Stimulated activated CD4-positive, alpha-beta T cell treated with anti-CD3 and anti-CD28 coated beads, Interleukin-1b, Interleukin-23, amount 100 ng/mL, for 1 hour (primary cell): Measurements from ENCODE around the gene DENND2D.
A peak's percentile ranks its signal among the peaks of the same experiment; 100 is the strongest.
"Not testable (repeated sequence)": the region's sequence is repeated elsewhere in the genome, so short reads cannot be mapped to it uniquely, and the experiment has no call there.

ENCODE experiments used
- DNase-seq, 2 donors: peaks; one replicate each; pipeline ENCODE4 v3.0.0-alpha.2; 2020; ENCODE audit warnings: low read depth in 2 of 2

DENND2D gene

DNA sequence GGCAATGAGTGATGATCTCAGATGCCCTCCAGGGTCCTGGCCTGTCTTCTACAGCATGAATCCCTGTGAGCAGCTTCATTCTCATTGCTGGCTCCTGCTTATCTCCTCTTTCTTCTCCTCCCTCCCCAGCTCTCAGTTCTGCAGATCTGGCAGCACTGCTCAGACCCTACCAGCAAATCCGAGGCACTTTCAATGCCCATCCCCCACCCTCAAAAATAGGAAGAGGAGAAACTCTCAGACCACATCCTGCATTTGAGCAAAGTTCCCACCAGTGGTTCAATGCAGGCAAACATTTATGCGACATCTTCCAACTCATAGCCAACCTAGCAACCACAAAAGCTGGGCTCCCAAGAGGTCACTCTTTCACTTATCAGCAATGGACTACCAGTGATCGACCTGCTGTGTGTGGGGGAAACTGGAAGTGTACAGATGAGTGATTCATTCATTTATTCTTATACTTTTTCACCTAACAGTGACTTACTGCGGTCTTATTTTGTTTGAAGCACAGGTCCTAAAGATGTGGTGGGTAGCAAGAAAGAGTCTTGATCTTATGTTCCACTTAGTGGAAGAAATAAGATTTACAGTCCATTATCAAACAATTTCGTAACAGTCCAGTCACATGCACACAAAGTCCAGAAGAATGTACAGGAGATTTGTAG is 21.3 kb upstream of the DENND2D start:
- DNase-seq = no peak

DNA sequence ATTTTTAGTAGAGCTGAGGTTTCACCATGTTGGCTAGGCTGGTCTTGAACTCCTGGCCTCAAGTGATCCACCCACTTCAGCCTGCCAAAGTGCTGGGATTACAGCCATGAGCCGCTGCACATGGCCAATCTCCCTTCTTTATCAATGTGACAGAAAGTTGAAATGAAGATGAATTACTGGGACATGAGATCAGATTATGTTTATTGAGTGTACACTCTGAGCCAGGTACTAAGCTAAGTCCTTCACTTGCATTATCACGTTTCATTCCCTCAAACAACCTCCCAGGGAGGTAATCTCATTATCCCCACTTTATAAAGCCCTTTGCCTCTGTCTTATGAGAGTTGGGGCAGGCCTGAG is 20.8 kb upstream of the DENND2D start:
- no peak for DNase-seq

- no peak for DNase-seq
These were observed 19.9 kb upstream of the DENND2D start for GRCh38 chr1:111220302-111220890.

- DNase-seq = no peak
These were observed 19.3 kb upstream of the DENND2D start for GRCh38 chr1:111219557-111220286.

- no peak for DNase-seq
These were observed 18.5 kb upstream of the DENND2D start for GRCh38 chr1:111218701-111219556.

DNA sequence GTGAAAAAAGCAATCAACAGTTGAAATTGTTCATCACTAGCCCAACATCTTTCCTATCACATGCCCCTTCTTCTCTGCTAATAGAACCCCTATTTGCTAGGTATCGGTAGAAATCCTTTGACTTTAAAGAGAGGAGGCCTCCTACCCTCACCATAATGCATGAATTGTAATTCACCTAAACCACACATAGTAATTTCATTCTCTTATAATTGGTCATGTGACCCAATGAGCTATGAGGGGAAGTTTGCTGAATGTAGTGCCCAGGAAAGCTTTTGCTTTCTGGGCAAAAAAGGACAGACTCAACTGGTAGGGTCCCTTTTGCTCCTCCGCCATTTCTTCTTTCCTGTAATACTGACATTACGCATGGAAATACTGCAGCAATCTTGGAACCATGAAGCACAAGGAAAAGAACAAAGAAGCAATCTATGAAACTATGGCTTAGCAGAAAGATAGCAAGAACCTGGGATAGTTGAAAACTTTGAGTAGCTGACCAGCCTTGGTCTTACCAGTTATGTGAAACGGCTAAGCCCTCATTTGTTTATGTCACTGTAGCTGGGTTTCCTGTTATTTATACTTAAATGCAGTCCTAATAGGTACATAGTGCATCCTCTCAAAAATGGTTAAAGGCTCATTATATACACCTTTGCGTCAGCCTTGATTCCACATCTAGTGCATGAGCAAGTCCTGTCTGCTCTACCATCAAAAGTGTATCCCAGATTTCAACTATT is 16.9 kb upstream of the DENND2D start:
- DNase-seq = no peak

GRCh38 chr1:111216751-111217150 is 16.3 kb upstream of the DENND2D start:
- DNase-seq = no peak

DNA sequence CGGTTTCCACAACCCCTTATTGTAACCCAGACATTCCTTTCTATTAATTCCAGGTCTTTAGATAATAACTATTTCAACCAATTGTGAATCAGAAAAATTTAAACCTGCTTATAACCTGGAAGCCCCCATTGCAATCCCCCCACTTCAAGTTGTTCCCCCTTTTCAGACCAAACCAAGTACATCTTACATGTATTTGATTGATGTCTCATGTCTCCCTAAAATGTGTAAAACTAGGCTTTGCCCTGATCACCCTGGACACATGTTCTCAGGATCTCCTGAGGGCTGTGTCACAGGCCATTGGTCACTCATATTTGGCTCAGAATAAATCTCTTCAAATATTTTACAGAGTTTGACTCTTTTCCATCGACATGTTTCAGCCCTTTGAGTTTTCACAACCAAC is 14.8 kb upstream of the DENND2D start:
- not testable (repeated sequence) for DNase-seq

DNA sequence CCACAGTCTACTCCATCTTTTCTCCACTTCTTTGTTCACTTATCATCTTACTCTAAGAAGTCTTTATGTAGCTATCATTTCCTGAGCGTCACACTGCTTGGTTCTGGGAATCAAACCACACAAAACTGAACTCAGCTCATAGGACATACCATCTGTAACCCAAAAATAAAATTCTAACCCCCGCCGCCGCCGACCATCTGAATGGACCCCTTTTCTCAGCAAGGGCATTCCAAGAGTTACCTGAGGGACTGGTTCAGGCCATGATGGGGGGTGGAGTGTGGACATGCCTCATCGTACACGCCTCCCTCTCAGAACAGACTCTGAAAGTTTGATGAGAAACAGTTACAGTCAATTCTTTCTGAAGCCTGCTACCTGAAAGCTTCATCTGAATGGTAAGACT is 14.4 kb upstream of the DENND2D start:
- DNase-seq = no peak

DNA sequence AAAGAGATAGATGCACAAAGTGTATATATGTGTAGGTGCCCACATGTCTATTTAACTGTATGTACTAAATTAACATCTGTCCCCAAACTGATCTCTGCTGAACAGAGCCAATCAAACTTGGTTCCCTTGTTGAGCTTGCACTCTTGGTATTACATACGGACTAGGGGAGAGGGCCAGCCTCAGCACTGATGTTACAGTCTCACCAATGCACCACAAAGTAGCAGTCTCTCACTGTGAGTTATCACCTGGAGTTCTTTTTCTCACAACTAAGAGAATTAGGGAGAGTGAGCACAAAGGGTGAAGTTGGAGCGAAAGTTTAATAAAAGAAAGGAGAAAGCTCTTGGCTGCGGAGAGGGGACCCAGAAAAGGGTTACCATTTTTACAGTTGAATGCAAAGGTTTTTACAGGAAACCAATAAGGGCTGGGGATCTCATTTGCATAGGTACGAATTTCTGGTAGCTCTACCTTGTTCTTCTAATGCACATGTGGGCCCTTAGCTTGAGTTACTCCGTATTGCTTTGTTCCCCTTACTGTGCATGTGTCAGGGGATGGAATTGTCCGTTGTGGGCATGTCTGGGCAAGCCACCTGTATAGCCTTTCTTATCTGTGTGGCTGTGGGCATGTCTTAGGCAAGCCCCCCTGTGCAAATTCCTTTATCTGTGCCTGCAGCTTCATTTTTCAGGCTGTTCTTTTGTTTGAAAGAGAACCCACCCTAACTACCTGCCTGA is 13.8 kb upstream of the DENND2D start:
- no peak for DNase-seq

DNA sequence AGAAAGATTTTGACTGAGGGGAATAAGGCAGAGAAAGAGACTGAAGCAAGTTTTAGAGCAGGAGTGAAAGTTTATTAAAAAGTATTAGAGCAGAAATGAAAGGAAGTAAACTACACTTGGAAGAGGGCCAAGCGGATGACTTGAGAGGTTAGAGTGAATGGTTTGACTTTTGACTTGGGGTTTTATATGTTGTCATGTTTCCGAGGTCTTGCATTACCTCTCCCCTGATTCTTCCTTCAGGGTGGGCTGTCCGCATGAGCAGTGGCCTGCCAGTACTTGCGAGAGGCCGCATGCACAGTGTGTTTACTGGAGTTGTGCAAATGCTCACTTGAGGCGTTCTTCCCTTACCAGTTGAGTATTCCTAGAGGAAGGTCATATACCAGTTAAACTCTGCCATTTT is 13.0 kb upstream of the DENND2D start:
- DNase-seq = no peak

GRCh38 chr1:111212634-111213335 is 12.3 kb upstream of the DENND2D start:
- DNase-seq = no peak

DNA sequence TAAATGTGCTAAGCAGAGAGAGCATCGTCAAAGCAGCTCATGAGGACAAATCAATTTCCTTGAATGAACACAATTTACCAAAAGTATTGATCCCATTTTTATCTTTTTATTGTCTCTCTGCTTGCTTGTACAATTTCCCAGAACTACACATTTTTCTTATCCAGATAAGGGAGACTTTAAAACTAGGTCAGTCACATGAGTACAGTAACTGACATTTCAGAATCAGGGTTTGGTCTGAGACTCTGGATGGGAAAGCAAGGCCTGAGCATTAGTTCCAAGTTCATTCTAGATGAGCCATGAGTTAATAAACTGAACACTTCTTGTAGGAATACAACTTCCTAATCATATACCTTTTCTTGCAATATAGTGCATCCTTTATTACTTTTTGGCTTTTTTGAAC is 11.5 kb upstream of the DENND2D start:
- DNase-seq = no peak

DNA sequence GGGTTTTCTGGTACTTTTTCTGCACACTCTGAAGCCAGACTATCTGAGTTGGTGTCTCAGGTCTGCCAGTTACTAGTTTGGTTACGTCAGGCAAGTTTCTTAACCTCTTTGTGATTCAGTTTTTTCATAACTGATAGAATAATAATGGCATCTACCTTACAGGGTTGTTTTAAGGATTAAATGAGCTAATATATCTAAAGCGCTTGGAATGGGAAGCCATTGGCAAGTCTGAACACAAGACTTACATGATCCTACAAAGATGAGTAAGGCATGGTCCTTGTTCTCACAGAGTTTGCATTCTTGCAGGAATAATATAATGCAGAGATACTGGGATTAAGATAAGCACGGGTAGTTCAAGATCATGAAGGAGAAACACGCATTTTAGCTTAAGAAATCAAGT is 9.2 kb upstream of the DENND2D start:
- DNase-seq = no peak

- no peak for DNase-seq
These were observed 8.5 kb upstream of the DENND2D start for GRCh38 chr1:111208921-111209320.

DNA sequence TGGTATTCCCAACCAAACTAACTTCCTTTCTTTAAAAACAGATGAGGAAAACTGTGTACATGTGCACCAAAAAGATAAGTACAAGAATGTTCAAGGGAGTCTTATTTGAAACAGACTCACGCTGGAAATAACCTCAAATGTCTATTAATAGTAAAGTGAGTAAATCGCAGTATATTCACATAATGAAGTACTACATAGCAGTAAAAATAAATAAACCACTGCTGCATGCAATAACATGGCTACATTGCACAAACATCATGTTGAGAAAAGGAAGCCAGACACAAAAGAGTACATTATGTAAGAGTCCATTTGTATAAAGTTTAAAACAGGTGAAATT is 5.2 kb upstream of the DENND2D start:
- no peak for DNase-seq

DNA sequence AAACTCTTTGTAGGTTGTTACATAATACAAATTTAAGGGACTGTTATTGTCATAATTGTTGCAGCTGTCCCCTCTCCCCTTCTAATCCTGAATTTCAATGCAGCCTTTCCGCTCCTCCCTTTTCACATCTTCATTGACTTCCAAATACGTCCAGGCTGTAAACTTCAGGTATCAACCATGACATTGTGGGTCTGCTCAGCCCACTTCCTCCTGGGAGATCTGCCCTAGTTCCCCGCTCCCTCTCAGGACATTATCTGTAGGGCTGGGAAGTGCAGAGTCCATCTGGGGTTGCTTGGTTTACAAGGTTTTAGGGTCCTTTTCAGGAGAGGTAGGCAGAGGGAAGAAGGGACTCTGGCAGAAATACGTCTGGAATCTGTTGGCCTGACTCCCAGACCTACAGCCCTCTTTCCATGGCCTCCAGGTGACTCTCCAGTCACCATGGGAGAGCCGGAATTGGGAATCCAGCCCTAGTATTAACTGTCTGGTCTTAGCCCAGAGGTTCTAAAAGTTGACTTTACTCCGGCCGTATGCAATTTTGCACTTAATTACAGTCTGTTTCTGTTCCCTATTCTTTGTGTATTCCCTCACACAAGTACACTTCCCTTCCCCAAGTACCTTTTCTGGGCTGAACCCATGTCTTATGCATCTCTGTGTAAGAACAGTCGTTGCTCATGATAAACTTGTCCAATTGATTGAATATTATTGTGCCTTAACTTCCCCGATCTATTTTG is 4.7 kb upstream of the DENND2D start:
- DNase-seq = no peak

GRCh38 chr1:111204201-111204982 is 3.9 kb upstream of the DENND2D start:
- DNase-seq = peak in 1 of 2 donors; percentile 56

- peak; percentile 47 to 73 for DNase-seq
These were observed 3.3 kb upstream of the DENND2D start for GRCh38 chr1:111203681-111204200.
